Vagina (tissue), 2 donors: ENCODE measurements around the gene TREML1.

ENCODE experiments used
- POLR2A ChIP-seq, 2 donors: fragments of 450-650 bp; IDR thresholded peaks; one replicate each; pipeline ENCODE4 v1.6.1; 2017; ENCODE audit warnings: antibody characterized with exemption in 2 of 2, mild to moderate bottlenecking in 2 of 2, moderate library complexity in 2 of 2
- POLR2AphosphoS5 ChIP-seq, 2 donors: sonication (generic); formaldehyde crosslinking; IDR thresholded peaks; one replicate each; pipeline ENCODE4 v1.9.0; 2017; ENCODE audit warnings: antibody characterized with exemption in 2 of 2, mild to moderate bottlenecking in 2 of 2, low read depth in 1 of 2; ENCODE audit not compliant: insufficient read depth in 1 of 2
- TF ChIP-seq, protein P1 (sequence below), 3 experiments: fragments of 450-650 bp in 2 of 3; fragments of 200-600 bp in 1 of 3; sonication (generic) in 1 of 3; IDR thresholded peaks; one replicate each; pipeline ENCODE4 v1.5.1; 2017 to 2019; ENCODE audit warnings: antibody characterized with exemption in 3 of 3, mild to moderate bottlenecking in 2 of 3, moderate library complexity in 2 of 3

DNA sequence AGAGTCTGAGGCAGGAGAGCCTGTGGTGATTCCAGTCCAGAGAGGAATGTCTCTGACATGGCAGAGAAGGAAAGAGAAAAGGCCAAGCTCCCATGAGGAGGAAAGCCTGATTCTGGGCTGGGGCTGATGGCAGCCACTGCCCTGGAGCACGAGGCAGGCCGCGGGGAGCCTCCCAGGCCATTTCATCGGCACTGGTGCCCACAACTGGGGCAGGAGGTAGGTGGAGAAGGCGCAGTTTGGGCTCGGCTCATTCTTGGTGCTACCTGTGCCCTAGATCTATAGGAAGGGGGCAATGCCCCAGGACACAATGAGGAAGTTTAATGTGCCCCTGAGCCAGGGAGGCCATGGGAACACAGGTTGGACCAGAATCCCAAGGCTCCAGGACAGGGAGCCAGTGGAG, 2.6 kb upstream of the TREML1 start:
- TF ChIP-seq, protein P1, sequence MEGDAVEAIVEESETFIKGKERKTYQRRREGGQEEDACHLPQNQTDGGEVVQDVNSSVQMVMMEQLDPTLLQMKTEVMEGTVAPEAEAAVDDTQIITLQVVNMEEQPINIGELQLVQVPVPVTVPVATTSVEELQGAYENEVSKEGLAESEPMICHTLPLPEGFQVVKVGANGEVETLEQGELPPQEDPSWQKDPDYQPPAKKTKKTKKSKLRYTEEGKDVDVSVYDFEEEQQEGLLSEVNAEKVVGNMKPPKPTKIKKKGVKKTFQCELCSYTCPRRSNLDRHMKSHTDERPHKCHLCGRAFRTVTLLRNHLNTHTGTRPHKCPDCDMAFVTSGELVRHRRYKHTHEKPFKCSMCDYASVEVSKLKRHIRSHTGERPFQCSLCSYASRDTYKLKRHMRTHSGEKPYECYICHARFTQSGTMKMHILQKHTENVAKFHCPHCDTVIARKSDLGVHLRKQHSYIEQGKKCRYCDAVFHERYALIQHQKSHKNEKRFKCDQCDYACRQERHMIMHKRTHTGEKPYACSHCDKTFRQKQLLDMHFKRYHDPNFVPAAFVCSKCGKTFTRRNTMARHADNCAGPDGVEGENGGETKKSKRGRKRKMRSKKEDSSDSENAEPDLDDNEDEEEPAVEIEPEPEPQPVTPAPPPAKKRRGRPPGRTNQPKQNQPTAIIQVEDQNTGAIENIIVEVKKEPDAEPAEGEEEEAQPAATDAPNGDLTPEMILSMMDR (IDR thresholded peaks at IDR 0.05), result no peak
- TF ChIP-seq POLR2AphosphoS5 (IDR thresholded peaks at IDR 0.05; ENCODE audit: insufficient read depth in 1 of 2, low read depth in 1 of 2) (no peak), POLR2A (IDR thresholded peaks at IDR 0.05) (no peak)
